GM21529 (cell line): ENCODE measurements around the gene CHRNG.
"Not testable (repeated sequence)": the region's sequence is repeated elsewhere in the genome, so short reads cannot be mapped to it uniquely, and the experiment has no call there.

Experiments used
- ATAC-seq: cut with Tn5 transposase; IDR thresholded peaks from one replicate; pipeline ENCODE4 v1.9.1; 2021; ENCODE audit not compliant: unreplicated experiment

CHRNG gene

GRCh38 chr2:232543928-232544631 lies 4.6 kb downstream of the CHRNG start:
- ATAC-seq: no peak

GRCh38 chr2:232544674-232545073 lies 5.2 kb downstream of the CHRNG start:
- no peak for ATAC-seq

- no peak for ATAC-seq
These were observed 6.3 kb downstream of the CHRNG start for GRCh38 chr2:232545511-232546375.

GRCh38 chr2:232547991-232548390 lies 8.5 kb downstream of the CHRNG start:
- ATAC-seq: no peak

- ATAC-seq: no peak
These were observed 10.3 kb downstream of the CHRNG start for GRCh38 chr2:232549655-232550353.

GRCh38 chr2:232550354-232551249 lies 11.1 kb downstream of the CHRNG start, which contains the start of the genes EIF4E2 and TIGD1:
EIF4E2 (plus strand) TSS chr2:232550689; CDS start chr2:232550725, 36 bp downstream.
TIGD1 (minus strand) TSS chr2:232550557; CDS start chr2:232549882, 675 bp downstream.
- ATAC-seq: peak; percentile 95

- ATAC-seq: no peak
These were observed 11.8 kb downstream of the CHRNG start for GRCh38 chr2:232551250-232551638.

GRCh38 chr2:232551776-232552175 lies 12.3 kb downstream of the CHRNG start:
- no peak for ATAC-seq

GRCh38 chr2:232556426-232556825 lies 16.9 kb downstream of the CHRNG start:
- ATAC-seq: no peak

- no peak for ATAC-seq
These were observed 23.1 kb downstream of the CHRNG start for GRCh38 chr2:232562515-232563151.

- ATAC-seq: no peak
These were observed 24.1 kb downstream of the CHRNG start for GRCh38 chr2:232563580-232563979.

- ATAC-seq: no peak
These were observed 28.2 kb downstream of the CHRNG start for GRCh38 chr2:232567721-232568120.

- no peak for ATAC-seq
These were observed 28.7 kb downstream of the CHRNG start for GRCh38 chr2:232568161-232568560.

GRCh38 chr2:232569541-232569940 lies 30.0 kb downstream of the CHRNG start:
- no peak for ATAC-seq

GRCh38 chr2:232570481-232570880 lies 31.0 kb downstream of the CHRNG start:
- ATAC-seq: not testable (repeated sequence)

GRCh38 chr2:232571026-232571474 lies 31.6 kb downstream of the CHRNG start:
- no peak for ATAC-seq

- no peak for ATAC-seq
These were observed 33.5 kb downstream of the CHRNG start for GRCh38 chr2:232573042-232573441.

GRCh38 chr2:232573771-232574435 lies 34.4 kb downstream of the CHRNG start:
- ATAC-seq: no peak

GRCh38 chr2:232574674-232575403 lies 35.3 kb downstream of the CHRNG start:
- ATAC-seq: no peak
